K562 (cell line): ENCODE results near the gene ARMH4. TPM values are rescaled to one million over a fixed set of nuclear protein-coding genes. Genes with fewer than 3 reads are reported as not detected.
A peak's percentile ranks its signal among the peaks of the same experiment; 100 is the strongest.

ENCODE experiments used
- ATF6 ChIP-seq: sonication (generic); formaldehyde crosslinking; IDR thresholded peaks from 2 replicates; pipeline ENCODE4 v1.4.0; 2020; ENCODE audit warnings: mild to moderate bottlenecking, missing genetic modification reagents
- BMI1 ChIP-seq: fragments of 150-350 bp; IDR thresholded peaks from 2 replicates; pipeline ENCODE4 v1.6.1; 2014; ENCODE audit warnings: low read length
- CBFA2T2 ChIP-seq: fragments of 450-650 bp; conservative IDR thresholded peaks from 2 replicates; pipeline ENCODE4 v1.6.1; 2017; ENCODE audit warnings: mild to moderate bottlenecking
- DDX20 ChIP-seq: fragments of 450-650 bp; IDR thresholded peaks from 2 replicates; pipeline ENCODE4 v1.6.1; 2016; ENCODE audit warnings: missing genetic modification characterization, low read depth, mild to moderate bottlenecking, missing compliant biosample characterization, moderate library complexity
- HDGF ChIP-seq: fragments of 450-650 bp; IDR thresholded peaks from 2 replicates; pipeline ENCODE4 v1.6.1; 2016
- KLF6 ChIP-seq: fragments of 250-450 bp; sonication (Bioruptor Pico); IDR thresholded peaks from 2 replicates; pipeline ENCODE4 v1.4.0; 2020; ENCODE audit warnings: mild to moderate bottlenecking, moderate library complexity, borderline replicate concordance
- MAZ ChIP-seq, 2 experiments: fragments of 450-650 bp in 1 of 2; sonication (generic) in 1 of 2; formaldehyde crosslinking; IDR thresholded peaks in 1 of 2; conservative IDR thresholded peaks in 1 of 2; 2 replicates each; pipeline versions ENCODE4 v1.4.0 to v1.5.0; 2020; ENCODE audit warnings: mild to moderate bottlenecking in 1 of 2, missing genetic modification reagents in 1 of 2
- MTA3 ChIP-seq: fragments of 450-650 bp; formaldehyde crosslinking; IDR thresholded peaks from 2 replicates; pipeline ENCODE4 v1.6.1; 2017; ENCODE audit warnings: mild to moderate bottlenecking, borderline replicate concordance
- NELFE ChIP-seq: IDR thresholded peaks from 2 replicates; pipeline ENCODE4 v1.6.1; 2011; ENCODE audit warnings: mild to moderate bottlenecking; ENCODE audit not compliant: insufficient read depth, insufficient read length
- PRMT5 ChIP-seq: sonication (generic); formaldehyde crosslinking; IDR thresholded peaks from 2 replicates; pipeline ENCODE4 v1.5.0; 2020; ENCODE audit warnings: missing genetic modification reagents
- RB1 ChIP-seq: fragments of 450-650 bp; IDR thresholded peaks from 2 replicates; pipeline ENCODE4 v1.6.1; 2017; ENCODE audit warnings: low read depth, mild to moderate bottlenecking
- SIX5 ChIP-seq, 2 experiments: IDR thresholded peaks; 2 replicates each; pipeline ENCODE4 v1.6.1; 2011; ENCODE audit warnings: low read length in 2 of 2, borderline replicate concordance in 1 of 2, low read depth in 1 of 2, mild to moderate bottlenecking in 1 of 2, moderate library complexity in 1 of 2; ENCODE audit not compliant: insufficient read depth in 1 of 2
- SNRNP70 ChIP-seq: fragments of 200-400 bp; formaldehyde crosslinking; optimal IDR thresholded peaks from 2 replicates; pipeline ENCODE3; 2017; ENCODE audit warnings: low read depth, low read length
- TEAD4 ChIP-seq, 2 experiments: sonication (generic) in 1 of 2; formaldehyde crosslinking in 1 of 2; IDR thresholded peaks; 2 replicates each; pipeline versions ENCODE4 v1.6.1 to v1.8.0; 2012 to 2022; ENCODE audit warnings: borderline replicate concordance in 1 of 2, inconsistent platforms in 1 of 2, low read length in 1 of 2, mild to moderate bottlenecking in 1 of 2, missing genetic modification reagents in 1 of 2
- WHSC1 ChIP-seq: IDR thresholded peaks from one replicate; pipeline ENCODE4 v1.6.1; 2012; ENCODE audit warnings: low read length, control low read depth, inconsistent platforms
- ZNF318 ChIP-seq, 2 experiments: fragments of 450-650 bp; IDR thresholded peaks; 2 replicates each; pipeline ENCODE4 v1.6.1; 2016; ENCODE audit warnings: mild to moderate bottlenecking in 2 of 2, borderline replicate concordance in 1 of 2, low read depth in 1 of 2, moderate library complexity in 1 of 2
- polyA plus RNA-seq, 8 experiments: library from polyadenylated mRNA; depleted of rRNA in 4 of 8; stranded (reverse) in 5 of 8; unstranded in 3 of 8; fragments of >200 nt; fragmentation: Nextera tagmentation in 2 of 8; fragmentation: Illumina TruSeq in 1 of 8; extraction: Ambion mirVana in 2 of 8; extraction: Trizol in 1 of 8; gene quantifications; 2 replicates each; pipeline versions ENCODE4 v1.2.1 to v1.2.3, GENCODE V29; 2011 to 2014; ENCODE audit warnings: inconsistent platforms in 1 of 8, missing spikeins in 1 of 8
- total RNA-seq, 7 experiments: library from RNA; depleted of rRNA in 6 of 7; stranded (reverse); fragments of >200 nt in 6 of 7; fragmentation: Illumina TruSeq in 2 of 7; extraction: Trizol in 2 of 7; gene quantifications; 2 replicates each; pipeline versions ENCODE4 v1.2.1 to v1.2.3, GENCODE V29; 2011 to 2021; ENCODE audit warnings: low replicate concordance in 1 of 7

Gene ARMH4
- total and polyA plus RNA-seq, 9 of the 15 experiments (the other 6 are each of a cell fraction or from before 2014, with no cell fraction given): 0.06 to 0.98 (median 0.07) TPM; not detected in 2

GRCh38 chr14:58138031-58138713 lies 13.8 kb downstream of the ARMH4 start (continued):
- TF ChIP-seq ATF6 (CRISPR knock-in tag) (no peak), TEAD4 (IDR thresholded peaks at IDR 0.05; ENCODE audit: low read length) (peak; percentile 77), TEAD4 (CRISPR knock-in tag; IDR thresholded peaks at IDR 0.05; ENCODE audit: borderline replicate concordance) (no peak), PRMT5 (CRISPR knock-in tag) (no peak), CBFA2T2 (peak; percentile 68), SNRNP70 (no peak), DDX20 (tag) (no peak), KLF6 (CRISPR knock-in tag) (no peak), WHSC1 (no peak), ZNF318 (IDR thresholded peaks at IDR 0.05; ENCODE audit: borderline replicate concordance in 1 of 2, low read depth in 1 of 2) (no peak), BMI1 (no peak), NELFE (no peak), MTA3 (peak; percentile 49; the same call in 1 of the 2 replicates), RB1 (no peak), MAZ (CRISPR knock-in tag; conservative IDR thresholded peaks at IDR 0.05 in 1 of 2, IDR thresholded peaks at IDR 0.05 in 1 of 2) (no peak), SIX5 (IDR thresholded peaks at IDR 0.05; ENCODE audit: borderline replicate concordance in 1 of 2, insufficient read depth in 1 of 2, low read depth in 1 of 2, low read length in 2 of 2) (no peak), HDGF (no peak)
